HG02938 (cell line): ENCODE measurements around the gene TSSK6.

Experiments used
- ATAC-seq: cut with Tn5 transposase; IDR thresholded peaks from one replicate; pipeline ENCODE4 v1.9.1; 2021; ENCODE audit warnings: mild to moderate bottlenecking, moderate library complexity; ENCODE audit not compliant: unreplicated experiment

TSSK6 gene

GRCh38 chr19:19465436-19466070 is 49.8 kb downstream of the TSSK6 start:
- no peak for ATAC-seq

GRCh38 chr19:19464339-19465098 is 50.8 kb downstream of the TSSK6 start:
- no peak for ATAC-seq
